ENCODE results near the gene SPHK2. TPM values are rescaled to one million over a fixed set of nuclear protein-coding genes. Genes with fewer than 3 reads are reported as not detected.

The SPHK2 gene
- total RNA-seq, 8 experiments from 2014 or later = 8.9 to 29.5 (median 16.1) TPM

DNA sequence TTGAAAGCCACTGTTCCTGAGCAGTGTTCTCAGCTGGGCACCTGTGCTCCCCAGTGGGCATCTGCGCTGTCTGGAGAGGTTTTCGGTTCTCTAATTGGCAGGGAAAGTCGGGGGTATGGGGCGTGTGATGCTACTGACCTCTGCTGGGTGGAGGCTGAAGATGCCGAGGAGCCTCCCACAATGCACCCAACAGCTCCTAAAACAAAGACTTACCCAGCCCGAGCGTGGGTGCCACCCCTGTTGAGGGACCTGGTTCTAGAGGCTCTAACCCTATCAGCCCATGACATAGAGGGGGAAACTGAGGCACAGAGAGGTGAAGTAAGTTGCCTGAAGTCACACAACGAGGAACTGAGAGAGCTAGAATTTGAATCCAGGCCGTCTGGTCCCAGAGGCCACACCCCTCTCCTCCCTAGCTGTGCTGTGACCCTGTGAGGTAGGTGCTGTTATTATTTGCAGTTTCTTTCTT, 10.5 kb upstream of the SPHK2 start:
- in situ Hi-C loops (cut with MboI; ENCODE audit: low pct_unique_long_range_greater_than_20kb in 2 of 9, low sequenced_read_pairs in 9 of 9, unreplicated experiment in 9 of 9) = no loop called here
- Histone ChIP-seq H3K4me1 (replicated peaks in 1 of 2) (no peaks in the 10 kb centered on the region), H3K4me3 (no peak overlapping the region), H3K27ac (no peak overlapping the region)
- ATAC-seq (replicated peaks in 6 of 8) = peak in 4 of 8 experiments; percentile 17 to 35 (median 26)
- 0 to 57% (median 33%) methylated on average over 1 to 8 of the region's 9 CpGs; no CpG with 5 or more reads in 4 of the 10 experiments for WGBS, 10 experiments

DNA sequence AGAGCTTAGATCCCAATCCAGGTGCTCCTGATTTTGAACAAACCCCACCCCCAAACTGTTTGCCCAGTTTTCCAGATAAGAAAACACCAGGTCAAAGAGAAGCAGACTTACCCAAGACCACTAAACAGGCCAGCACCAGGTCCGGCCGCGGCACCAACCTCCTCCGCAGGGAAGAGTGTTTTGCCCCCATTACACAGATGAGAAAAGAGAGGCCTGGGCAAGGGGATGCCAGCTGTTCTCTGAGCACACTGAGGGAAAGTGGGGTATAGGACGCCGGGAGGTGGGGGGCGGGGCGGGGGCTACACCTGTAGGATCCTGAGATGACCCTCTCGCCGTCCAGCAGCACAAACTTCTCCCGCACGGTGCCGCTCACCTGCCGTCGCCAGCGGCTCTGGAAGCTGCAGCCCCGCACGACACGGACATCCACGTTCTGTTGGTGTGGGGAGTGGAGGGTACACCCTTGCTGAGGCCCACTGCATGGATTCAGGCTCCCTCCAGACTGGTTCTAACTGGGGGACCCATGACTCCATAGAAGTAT, 9.7 kb upstream of the SPHK2 start:
- no peak for ATAC-seq (replicated peaks in 6 of 8)
- 90 to 96% methylated on average over 4 of the region's 20 CpGs; no CpG with 5 or more reads in 8 of the 10 experiments for WGBS, 10 experiments
- no peak overlapping the region for H3K27ac ChIP-seq
- peaks cover 0 to 8% of the 10 kb centered on the region in 2 donors for H3K4me1 ChIP-seq (replicated peaks in 1 of 2)
- H3K4me3 ChIP-seq = no peak overlapping the region
- in situ Hi-C loops (cut with MboI; ENCODE audit: low pct_unique_long_range_greater_than_20kb in 2 of 9, low sequenced_read_pairs in 9 of 9, unreplicated experiment in 9 of 9) = no loop called here

DNA sequence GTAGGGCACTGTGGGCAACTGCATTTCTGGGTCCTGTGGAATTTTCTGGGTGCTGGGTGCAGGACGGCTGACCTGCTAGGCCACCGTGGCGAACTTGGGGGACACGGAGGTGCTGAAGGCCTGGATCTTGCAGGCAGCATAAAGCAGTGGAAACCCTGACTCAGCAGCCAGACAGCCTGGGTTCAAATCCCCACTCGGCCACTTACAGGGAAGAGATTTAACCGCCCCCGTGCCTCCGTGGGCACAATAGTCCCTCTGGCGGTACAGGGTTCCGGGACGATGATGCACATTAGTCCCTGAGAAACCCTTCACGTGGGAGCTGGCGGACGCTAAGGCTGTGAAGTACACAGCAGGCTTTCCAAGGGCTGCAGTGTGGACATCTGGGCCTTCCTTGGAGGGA, 7.4 kb upstream of the SPHK2 start:
- in situ Hi-C loops (cut with MboI; ENCODE audit: low pct_unique_long_range_greater_than_20kb in 2 of 9, low sequenced_read_pairs in 9 of 9, unreplicated experiment in 9 of 9) = no loop called here
- Histone ChIP-seq H3K4me3 (no peak overlapping the region), H3K27ac (no peak overlapping the region), H3K4me1 (replicated peaks in 1 of 2) (peaks cover 3 to 17% of the 10 kb centered on the region in 2 donors)
- no peak for ATAC-seq (replicated peaks in 6 of 8)
- WGBS, 10 experiments = 87 to 100% (median 95%) methylated on average over 1 to 4 of the region's 14 CpGs; no CpG with 5 or more reads in 7 of the 10 experiments

DNA sequence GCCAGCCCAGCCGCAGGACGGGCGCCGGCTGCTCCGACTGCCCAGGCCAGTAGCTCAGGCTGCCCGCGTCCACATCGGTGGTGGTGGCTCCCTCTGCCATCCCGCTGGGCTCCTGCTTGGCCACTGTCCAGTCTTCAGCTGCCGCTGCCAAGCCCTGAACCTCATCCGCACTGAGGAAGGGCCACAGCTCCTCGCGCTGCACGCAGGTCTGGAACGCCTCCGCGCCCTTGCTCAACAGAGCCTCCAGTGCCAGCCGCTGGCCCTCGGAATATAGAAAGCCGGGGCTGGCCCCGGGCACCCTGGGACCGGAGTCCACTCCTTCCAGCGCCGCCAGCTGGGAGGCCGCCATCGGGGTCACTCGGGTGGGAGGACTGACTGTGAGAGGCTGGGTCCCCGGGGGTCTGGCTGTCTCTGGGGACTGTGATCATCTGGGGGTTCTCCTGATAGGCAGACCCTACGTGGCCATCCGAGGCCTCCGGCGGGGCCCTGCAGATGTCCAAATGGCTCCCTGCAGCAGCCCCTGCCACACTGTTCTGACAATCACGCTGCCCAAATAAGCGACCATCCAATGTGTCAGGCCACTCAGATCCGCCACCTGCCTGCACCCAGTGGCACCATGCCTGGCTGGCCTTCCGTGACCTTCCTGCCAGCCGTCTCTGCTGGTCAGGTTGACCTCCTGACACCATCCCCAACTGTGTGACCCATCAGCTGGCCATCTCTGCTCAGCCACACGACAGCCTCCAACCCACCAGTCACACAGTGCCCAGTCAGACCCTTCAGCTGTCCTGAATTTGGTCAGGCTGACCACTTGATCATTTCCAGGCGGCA, 6.1 kb upstream of the SPHK2 start:
- 53 to 100% (median 81%) methylated on average over 1 to 12 of the region's 39 CpGs; no CpG with 5 or more reads in 1 of the 10 experiments for WGBS, 10 experiments
- in situ Hi-C loops (cut with MboI; ENCODE audit: low pct_unique_long_range_greater_than_20kb in 2 of 9, low sequenced_read_pairs in 9 of 9, unreplicated experiment in 9 of 9) = no loop called here
- Histone ChIP-seq H3K27ac (peak overlapping the region in 1 of 2 donors; percentile 79), H3K4me3 (no peak overlapping the region), H3K4me1 (replicated peaks in 1 of 2) (peaks cover 14 to 27% of the 10 kb centered on the region in 2 donors)
- peak; percentile 3 to 21 (median 7) for ATAC-seq (replicated peaks in 6 of 8)

DNA sequence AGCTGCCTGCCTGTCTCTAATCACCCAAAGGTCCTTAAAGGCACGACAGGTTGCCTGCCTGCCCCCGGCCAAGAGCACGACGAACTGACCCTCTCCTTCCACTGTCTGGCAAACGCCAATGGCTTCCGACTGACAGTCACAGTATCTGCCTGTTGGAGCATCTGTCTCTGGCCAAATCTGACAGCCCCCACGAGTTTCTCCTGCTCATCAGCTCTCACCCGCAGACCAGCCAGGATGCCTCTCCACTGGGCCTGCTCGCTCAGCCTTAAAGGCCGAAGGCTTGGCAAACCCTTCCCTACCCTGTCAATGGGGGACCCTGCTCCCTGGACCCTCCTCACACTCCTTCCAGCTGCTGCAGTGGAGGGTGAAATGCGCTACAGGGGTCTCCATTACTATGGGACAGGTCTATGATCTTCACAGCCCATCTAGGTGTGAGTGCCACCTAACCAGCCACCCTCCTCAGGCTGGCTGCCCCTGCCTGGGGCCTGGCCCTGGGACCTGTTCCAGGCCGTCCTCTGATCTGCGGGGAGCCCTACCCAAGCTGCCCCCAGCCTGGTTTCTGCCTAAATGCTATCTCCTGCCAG, 5.4 kb upstream of the SPHK2 start:
- H3K4me1 ChIP-seq (replicated peaks in 1 of 2) = peaks cover 14 to 27% of the 10 kb centered on the region in 2 donors
- WGBS, 10 experiments = 49 to 100% (median 81%) methylated on average over 1 to 6 of the region's 13 CpGs; no CpG with 5 or more reads in 2 of the 10 experiments
- H3K4me3 ChIP-seq = no peak overlapping the region
- peak; percentile 0 to 8 (median 4) for ATAC-seq (replicated peaks in 6 of 8)
- peak overlapping the region in 1 of 2 donors; percentile 79 for H3K27ac ChIP-seq
- in situ Hi-C loops (cut with MboI; ENCODE audit: low pct_unique_long_range_greater_than_20kb in 2 of 9, low sequenced_read_pairs in 9 of 9, unreplicated experiment in 9 of 9) = no loop called here

DNA sequence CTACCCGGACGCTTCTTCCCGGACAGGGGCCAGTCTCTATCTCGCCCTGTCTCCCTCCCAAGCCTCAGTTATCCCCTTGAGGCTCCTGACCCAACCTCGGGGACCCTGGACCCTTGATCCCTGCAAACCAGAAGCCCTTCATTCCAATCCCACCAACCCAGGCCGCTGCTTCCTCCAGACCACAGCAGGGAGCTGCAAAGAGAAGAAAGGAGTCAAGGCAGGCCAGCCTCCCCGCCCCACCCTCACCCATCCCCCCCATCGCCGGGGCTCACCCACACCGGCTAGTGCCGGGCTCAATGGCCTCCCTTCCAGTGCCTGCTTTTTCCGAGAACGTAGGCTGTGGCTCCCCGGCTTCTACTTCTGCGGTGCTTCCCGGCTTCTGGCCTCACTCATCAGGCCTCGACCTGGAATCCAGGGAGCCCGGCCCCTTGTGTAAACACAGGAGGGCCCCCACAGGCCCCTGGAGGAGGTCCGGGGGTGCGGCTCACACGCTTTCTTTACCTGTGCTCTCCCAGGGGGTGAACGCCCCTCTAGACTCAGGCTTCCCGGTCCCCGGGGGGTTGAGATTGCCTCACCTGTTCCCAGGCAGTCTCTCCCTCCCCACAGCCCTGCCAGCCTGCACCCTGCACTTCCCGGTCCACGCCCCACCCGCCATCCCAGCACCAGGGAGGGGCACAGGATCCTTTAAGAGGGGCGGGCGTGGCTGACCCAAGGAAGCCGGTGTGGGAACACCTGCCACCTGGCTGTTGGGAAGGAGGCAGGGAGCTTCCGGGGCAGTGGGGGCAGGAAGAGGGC, 4.7 kb upstream of the SPHK2 start, which contains the start of gene FAM83E:
FAM83E (minus strand) TSS at position 641 of the 795 bp plus-strand sequence. CDS start 1,704 bp downstream, outside the sequence.
- Histone ChIP-seq H3K27ac (peak within 1 kb of the TSS in 1 of 2 donors; percentile 79), H3K4me3 (no peak within 1 kb of the TSS), H3K4me1 (replicated peaks in 1 of 2) (peaks cover 14 to 27% of the 10 kb centered on the region in 2 donors)
- 0 to 50% (median 35%) methylated on average over 1 to 2 of the region's 31 CpGs; no CpG with 5 or more reads in 6 of the 10 experiments for WGBS, 10 experiments
- in situ Hi-C loops (cut with MboI; ENCODE audit: low pct_unique_long_range_greater_than_20kb in 2 of 9, low sequenced_read_pairs in 9 of 9, unreplicated experiment in 9 of 9) = no loop called here
- peak in 4 of 8 experiments; percentile 0 to 2 (median 2) for ATAC-seq (replicated peaks in 6 of 8)

DNA sequence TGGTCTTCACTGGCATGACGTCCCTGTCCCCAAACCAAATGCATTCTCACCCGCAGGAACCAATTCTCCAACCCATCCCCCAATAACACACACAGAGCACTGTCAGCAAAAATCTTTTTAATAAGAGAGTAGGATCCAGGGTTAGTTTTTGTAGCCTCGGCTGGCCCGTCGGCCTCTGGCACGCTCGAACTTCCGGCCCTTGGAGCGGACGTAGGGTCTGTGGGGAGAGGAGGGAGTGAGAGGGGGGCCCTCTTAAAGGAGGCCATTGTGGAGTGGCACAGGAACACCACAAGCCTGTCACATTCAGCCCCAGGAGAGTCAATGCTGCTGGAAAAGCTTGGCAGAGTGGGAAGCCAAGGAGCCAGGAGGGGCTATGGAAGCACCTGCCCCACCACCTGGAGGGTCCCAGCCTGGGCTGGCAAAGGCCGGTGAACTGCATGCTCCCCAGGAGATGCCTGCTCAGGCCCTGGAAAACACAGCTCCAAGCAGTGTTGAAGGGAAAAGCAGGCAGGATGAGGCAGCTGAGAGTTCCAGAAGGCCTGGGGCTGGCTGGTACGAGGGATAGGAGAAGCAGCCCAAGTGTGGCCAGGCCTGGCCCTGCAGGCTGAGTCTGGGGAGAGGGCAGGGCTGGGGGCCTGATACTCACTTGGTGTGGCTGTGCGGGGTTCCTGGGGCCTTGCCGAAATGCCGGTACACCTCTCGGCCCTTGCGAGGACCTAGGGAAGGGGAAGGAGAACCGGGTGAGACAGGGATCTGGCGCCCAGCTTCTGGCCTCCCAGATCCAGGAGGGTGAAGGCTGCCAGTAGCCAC, 3.9 kb upstream of the SPHK2 start:
- Histone ChIP-seq H3K4me1 (replicated peaks in 1 of 2) (peaks cover 14 to 27% of the 10 kb centered on the region in 2 donors), H3K4me3 (no peak overlapping the region), H3K27ac (no peak overlapping the region)
- no peak for ATAC-seq (replicated peaks in 6 of 8)
- WGBS, 10 experiments = 46 to 80% methylated on average over 3 to 4 of the region's 19 CpGs; no CpG with 5 or more reads in 8 of the 10 experiments
- in situ Hi-C loops (cut with MboI; ENCODE audit: low pct_unique_long_range_greater_than_20kb in 2 of 9, low sequenced_read_pairs in 9 of 9, unreplicated experiment in 9 of 9) = no loop called here

DNA sequence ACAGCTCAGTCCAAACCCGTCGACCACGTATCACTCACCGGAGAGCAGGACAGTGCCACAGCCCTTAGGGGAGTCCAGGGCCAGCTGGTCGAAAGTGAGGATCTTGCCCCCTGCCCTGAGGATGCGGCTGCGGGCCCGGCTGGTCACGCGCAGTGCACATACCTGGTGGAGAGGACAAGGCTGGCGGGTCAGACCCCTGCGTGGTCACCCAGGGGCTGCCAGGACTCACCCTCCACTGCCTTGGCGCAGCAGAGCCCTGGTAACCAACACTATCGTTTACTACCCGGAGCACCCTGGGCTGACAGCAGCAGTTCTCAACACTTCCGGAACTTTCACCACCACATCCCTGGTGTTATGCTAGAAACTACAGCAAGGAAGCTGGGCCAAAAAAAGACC, 3.3 kb upstream of the SPHK2 start:
- in situ Hi-C loops (cut with MboI; ENCODE audit: low pct_unique_long_range_greater_than_20kb in 2 of 9, low sequenced_read_pairs in 9 of 9, unreplicated experiment in 9 of 9) = no loop called here
- H3K4me1 ChIP-seq (replicated peaks in 1 of 2) = peaks cover 14 to 27% of the 10 kb centered on the region in 2 donors
- no peak overlapping the region for H3K27ac ChIP-seq
- 81 to 92% methylated on average over 4 of the region's 16 CpGs; no CpG with 5 or more reads in 8 of the 10 experiments for WGBS, 10 experiments
- no peak overlapping the region for H3K4me3 ChIP-seq
- no peak for ATAC-seq (replicated peaks in 6 of 8)

DNA sequence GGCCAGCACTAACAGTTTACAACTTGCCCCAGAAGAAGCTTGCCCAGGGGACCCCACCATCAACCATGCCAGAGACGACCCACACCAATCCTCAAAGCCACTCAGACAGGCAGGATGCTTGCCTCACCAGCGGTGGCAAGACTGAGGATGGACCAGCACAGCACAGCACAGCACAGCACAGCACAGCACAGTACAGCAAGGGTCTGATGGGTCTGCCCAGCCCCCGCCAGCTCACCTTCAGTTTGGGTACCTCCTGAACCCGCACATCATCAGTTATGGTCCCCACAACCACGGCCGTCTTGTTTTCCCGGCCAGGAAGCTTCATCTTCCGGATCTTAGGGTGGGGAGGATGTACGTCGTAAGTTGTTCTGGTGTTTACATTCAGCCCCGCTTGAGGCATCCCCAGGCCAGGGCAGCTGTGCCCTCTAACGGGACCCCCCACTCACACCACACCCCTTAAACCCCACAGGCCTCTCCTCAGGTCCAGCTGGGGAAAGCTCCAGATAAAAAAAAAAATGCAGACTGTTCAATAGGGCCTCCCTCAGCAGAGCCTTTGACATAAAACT, 2.7 kb upstream of the SPHK2 start:
- no peak for ATAC-seq (replicated peaks in 6 of 8)
- Histone ChIP-seq H3K4me3 (peak overlapping the region in 2 of 5 donors; percentile 65 to 78), H3K27ac (no peak overlapping the region), H3K4me1 (replicated peaks in 1 of 2) (peaks cover 14 to 27% of the 10 kb centered on the region in 2 donors)
- WGBS, 10 experiments = 70 to 100% (median 84%) methylated on average over 1 to 8 of the region's 12 CpGs; no CpG with 5 or more reads in 6 of the 10 experiments
- in situ Hi-C loops (cut with MboI; ENCODE audit: low pct_unique_long_range_greater_than_20kb in 2 of 9, low sequenced_read_pairs in 9 of 9, unreplicated experiment in 9 of 9) = no loop called here

DNA sequence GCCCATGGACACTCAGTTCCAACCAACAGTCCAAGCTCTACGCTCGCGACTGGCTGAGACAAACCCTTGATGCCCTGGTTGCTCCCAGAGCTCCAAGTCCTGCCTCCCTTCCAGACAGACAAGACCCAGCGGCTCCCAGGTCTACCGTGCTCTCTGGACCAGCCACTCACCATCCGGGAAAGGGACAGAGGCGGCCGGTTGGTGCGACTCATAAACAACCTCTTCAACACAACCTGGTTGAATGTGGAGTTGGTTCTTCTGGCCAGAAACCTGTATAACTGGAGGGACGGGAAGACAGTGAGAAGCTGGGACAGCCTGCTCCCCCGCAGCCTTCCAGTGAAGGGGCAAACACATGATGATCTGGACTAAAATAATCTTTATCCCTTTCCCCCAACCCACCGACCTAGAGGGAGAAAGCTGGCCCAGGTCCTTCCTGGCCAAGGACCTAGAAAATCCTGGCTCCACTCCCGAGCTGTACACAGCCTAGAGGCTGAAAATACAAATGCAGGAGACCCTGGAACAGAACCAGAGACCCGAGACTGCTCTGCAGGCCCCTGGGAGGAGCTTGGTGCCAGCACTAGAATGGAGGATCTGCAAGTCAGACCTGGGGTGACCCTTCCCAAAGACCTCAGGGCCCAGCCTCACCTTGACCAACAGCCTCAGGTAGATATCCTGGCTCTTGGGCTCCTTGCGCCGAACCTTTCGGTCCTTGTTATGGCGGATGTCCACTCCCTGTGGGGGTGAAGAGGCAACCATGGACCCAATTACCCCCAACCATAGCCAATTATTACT, 2.0 kb upstream of the SPHK2 start:
- Histone ChIP-seq H3K4me3 (peak overlapping the region; percentile 65 to 80 (median 78)), H3K27ac (peak overlapping the region in 1 of 2 donors; percentile 84), H3K4me1 (replicated peaks in 1 of 2) (peaks cover 14 to 27% of the 10 kb centered on the region in 2 donors)
- no peak for ATAC-seq (replicated peaks in 6 of 8)
- WGBS, 10 experiments = 0 to 100% (median 77%) methylated on average over 1 to 7 of the region's 18 CpGs; no CpG with 5 or more reads in 2 of the 10 experiments
- in situ Hi-C loops (cut with MboI; ENCODE audit: low pct_unique_long_range_greater_than_20kb in 2 of 9, low sequenced_read_pairs in 9 of 9, unreplicated experiment in 9 of 9) = no loop called here
